Measurements from ENCODE around the gene PRR16.
A peak's percentile ranks its signal among the peaks of the same experiment; 100 is the strongest.

Gene PRR16

DNA sequence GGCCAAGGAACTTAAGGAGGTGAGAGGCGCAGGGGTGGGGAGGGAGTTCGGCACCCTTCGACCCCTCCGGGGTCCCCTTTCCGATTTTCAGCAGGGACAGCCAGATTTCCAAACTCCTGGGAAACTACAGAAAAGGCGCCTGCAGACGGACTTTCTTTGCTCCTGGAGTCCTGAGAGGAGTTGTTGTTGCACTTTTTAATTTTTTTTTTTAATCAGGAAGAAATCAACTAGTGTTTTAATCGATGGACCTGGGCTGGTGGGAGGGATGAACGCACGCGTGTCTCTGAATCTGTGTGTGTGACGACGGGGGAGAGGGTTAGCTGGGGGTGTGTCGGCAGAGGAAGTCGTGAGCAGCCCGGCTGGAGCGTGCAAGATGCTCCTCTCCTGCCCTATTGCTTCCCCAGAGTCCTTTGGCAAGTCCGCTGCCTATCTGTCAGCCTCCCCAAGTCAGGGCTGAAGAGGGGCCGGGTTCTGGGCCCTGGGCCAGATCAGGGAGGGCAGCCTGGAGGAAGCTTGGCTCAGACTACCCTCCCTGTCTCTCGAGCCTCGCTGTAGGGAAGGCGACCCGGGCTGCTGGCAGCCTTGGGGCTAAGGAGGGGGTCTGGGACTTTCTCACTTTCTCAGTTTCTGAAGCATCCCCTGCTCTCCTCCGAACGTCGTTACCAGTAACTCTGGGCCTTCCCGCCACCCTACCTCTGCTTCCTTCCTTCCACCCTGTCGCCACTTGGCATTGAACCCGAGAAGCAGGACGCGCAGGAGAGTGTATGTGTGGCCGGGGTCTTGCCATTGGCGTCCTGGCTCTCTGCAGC, 731 bp downstream of the PRR16 start:
- DNase-seq: peak in 1 of 2 donors; percentile 61

GRCh38 chr5:120465436-120465961, 1.4 kb downstream of the PRR16 start:
- peak in 1 of 2 donors; percentile 31 for DNase-seq

- DNase-seq: no peak
Measured at GRCh38 chr5:120466341-120467006, 2.4 kb downstream of the PRR16 start.

- DNase-seq: no peak
Measured at GRCh38 chr5:120471971-120472370, 7.9 kb downstream of the PRR16 start.

DNA sequence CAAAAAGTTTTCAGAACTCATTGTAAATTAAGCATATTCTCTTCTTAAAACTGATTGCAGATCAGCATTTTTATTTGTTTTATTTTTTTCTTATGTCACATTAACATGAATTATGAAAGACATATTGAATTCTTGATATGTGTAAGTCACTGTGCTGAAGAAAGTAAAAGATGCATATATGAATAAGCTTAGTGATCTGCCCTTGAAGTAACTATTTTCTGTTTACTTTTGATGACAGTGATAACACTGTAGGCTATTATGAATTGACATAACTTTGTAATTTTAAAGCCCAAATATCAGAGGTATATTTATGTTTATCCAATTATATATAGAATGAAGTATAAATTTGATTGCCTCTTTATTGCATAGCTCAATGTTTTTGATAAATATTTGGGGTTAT, 8.8 kb downstream of the PRR16 start:
- no peak for DNase-seq

- no peak for DNase-seq
Measured at GRCh38 chr5:120473332-120473731, 9.2 kb downstream of the PRR16 start.

DNA sequence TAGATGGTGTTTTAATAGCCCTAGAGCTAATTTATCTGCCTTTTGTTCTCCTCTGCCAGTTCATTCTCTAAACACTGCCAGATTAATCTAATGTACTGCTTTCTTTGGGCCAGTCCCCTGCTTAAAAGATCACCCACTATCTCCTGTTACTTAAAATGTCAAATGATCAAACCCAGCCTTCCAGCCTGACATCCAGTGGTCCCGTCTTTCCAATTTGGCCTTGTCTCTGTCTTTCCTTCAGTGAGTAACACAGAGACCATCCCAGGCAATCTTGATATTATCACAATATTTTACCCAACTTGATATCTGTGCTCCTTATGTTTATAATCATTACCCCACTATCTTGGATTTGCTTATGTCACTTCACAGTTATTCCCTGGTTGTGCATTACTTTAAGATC, 12.0 kb downstream of the PRR16 start:
- DNase-seq: no peak

- DNase-seq: no peak
Measured at GRCh38 chr5:120479066-120479465, 15.0 kb downstream of the PRR16 start.

- no peak for DNase-seq
Measured at GRCh38 chr5:120499876-120500563, 35.9 kb downstream of the PRR16 start.

GRCh38 chr5:120502531-120502930, 38.4 kb downstream of the PRR16 start:
- no peak for DNase-seq

DNA sequence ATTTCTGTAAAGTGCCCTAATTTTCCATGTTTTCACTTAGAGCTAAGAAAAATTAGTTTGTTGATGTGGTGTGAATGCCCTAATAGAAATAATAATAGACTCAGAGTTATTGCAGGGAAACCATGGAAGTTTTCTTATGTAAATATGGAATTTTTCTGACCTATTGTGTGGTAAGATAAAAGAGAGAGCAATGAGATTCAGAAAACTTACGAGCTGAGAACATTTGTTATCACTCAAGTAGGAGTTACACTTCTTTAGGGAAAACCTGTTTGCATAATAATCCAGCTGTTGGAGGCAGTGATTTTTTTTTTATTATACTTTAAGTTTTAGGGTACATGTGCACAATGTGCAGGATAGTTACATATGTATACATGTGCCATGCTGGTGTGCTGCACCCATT, 39.2 kb downstream of the PRR16 start:
- no peak for DNase-seq

- DNase-seq: no peak
Measured at GRCh38 chr5:120504057-120504456, 40.0 kb downstream of the PRR16 start.

- DNase-seq: no peak
Measured at GRCh38 chr5:120507197-120507596, 43.1 kb downstream of the PRR16 start.

- no peak for DNase-seq
Measured at GRCh38 chr5:120507800-120508463, 43.8 kb downstream of the PRR16 start.

GRCh38 chr5:120509053-120509452, 45.0 kb downstream of the PRR16 start:
- no peak for DNase-seq

- DNase-seq: no peak
Measured at GRCh38 chr5:120510098-120510637, 46.1 kb downstream of the PRR16 start.

- DNase-seq: no peak
Measured at GRCh38 chr5:120510994-120511686, 47.0 kb downstream of the PRR16 start.

DNA sequence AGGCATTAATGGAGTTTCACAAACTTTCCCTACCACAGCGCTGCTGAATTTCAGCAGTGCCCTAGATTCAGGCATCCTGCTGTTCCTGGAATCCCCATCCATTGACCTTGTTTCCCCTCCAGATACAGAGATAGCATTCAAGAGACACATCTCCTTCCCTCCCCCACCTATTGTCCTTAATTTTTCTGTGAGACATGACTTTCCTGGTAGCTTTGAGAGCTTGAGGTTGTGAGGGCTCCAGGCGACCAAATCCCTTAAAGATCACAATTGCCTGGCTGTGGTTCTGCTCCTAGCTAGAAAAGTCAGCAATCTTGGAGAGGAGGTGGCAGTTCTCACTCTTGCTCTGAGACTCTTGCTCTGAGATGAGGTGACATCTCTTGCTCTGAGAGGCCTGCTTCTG, 48.0 kb downstream of the PRR16 start:
- no peak for DNase-seq

DNA sequence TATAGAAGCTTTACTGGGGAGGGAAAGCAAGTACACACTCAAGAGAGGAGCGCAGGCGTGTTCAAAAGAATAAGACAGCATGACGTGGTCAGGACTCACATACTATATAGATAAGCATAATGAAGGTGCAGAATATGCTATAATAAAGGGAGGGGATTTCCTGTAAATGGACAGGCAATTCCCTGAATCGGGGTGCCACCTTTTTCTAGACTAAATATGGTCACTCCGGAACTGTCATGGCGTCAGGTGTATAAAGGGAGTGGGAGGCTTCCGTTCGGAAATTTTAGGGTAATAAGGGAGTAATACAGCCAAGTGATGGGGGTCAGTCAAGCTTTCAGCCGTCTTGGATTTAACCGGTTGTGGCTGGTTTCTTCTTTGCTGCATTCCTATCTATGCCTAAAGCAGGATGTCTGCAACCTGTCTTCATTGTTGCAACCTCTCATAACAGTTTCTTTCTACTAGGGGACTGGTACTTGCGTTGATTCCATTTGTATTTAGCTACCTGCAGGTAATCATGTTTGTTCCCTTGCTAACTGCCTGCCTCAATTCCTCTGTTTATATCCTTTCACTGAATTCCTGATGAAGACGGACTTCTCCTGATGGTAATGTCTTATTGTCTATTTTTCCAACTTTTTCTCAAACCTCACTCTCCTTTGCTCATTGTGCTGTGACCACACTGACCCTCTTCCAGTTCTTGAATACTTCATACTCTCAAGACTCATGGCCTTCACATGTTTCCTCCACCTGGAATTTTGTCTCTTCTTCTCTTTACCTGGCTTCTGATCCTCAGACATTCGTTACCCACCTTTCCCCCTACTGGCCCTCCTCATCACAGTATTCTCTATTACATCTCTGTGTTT, 48.9 kb downstream of the PRR16 start:
- no peak for DNase-seq

- no peak for DNase-seq
Measured at GRCh38 chr5:120516805-120517204, 52.7 kb downstream of the PRR16 start.

DNA sequence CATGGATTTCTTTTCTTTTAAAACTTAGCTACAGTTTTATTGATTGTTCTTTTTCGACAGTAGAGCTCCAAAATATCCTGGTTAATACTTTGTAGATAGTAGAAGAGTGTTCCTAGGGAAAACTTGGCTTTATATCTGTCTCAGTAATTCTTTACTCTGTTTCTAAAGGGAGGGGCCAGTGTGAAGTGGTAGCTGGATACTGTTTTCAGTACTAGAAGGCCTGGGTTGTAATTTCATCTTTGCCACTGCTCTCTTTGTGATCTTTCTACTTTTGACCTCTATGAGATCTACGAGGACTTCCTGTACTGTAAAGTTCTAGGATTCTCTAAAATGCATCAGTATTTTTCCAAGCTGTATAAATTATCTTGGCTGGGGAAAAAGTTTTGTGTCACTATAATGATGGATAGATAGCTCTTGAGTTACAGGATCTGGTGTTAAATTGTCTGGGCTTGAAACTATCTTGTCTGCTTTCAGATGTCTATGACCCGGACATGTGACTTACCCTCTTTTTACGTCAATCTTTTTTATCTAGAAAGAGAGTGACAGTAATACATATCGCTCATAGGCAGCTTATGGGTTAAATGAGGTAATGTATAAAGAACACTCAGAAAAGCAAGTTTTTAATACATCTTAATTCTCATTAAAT, 53.6 kb downstream of the PRR16 start:
- no peak for DNase-seq

Data from bone marrow (tissue), 2 donors.